HG03575 (cell line): ENCODE results near the gene HAUS6.
"Not testable (repeated sequence)": the region's sequence is repeated elsewhere in the genome, so short reads cannot be mapped to it uniquely, and the experiment has no call there.

Experiments used
- ATAC-seq: cut with Tn5 transposase; IDR thresholded peaks from one replicate; pipeline ENCODE4 v1.9.1; 2021; ENCODE audit not compliant: unreplicated experiment, insufficient number of reproducible peaks, low FRiP score; ENCODE audit errors: extremely low read depth

HAUS6 gene

DNA sequence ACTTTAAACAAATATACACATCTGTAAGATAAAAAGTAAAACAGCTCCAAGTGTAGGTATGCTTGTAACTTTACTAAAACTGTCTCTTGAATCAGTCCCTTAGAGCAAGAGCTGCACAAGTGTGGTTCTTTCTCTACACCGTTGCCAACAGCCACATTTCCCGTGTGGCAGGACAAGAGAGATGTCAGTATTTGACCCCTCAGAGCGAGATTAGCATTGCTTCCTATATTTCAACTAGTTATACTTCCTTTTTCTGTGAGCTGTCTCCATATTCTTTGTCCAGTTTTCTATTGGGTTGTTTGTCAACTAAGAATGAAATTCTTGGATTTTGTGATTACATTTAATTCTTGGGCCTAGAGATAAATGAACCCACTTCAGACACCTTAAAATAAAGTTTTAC lies 16.5 kb upstream of the HAUS6 start:
- ATAC-seq: no peak

DNA sequence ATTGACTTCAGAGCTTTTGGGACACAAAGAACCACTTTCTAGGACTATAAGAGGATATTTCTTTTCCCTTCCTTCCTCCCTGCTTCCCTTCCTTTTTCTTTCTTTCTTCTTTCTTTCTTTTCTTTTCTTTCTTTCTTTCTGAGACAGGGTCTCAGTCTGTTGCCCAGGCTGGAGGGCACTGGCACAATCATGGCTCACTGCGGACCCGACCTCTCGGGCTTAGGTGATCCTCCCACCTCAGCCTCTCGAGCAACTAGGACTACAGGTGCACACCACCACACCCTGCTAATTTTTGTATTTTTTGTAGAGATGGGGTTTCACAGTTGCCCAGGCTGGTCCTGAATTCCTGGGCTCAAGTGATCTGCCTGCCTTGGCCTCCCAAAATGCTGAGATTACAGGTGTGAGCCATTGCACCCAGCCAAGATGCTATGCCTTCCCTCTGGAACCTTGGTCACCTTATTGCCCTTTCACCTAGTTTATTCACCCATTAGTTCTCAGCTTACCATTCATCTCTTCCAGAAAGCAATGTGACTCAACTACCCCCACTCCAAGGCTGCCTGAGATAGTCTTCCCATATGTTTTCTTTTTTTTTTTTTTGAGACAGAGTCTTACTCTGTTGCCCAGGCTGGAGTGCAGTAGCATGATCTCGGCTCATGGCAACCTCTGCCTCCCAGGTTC lies 14.5 kb upstream of the HAUS6 start:
- no peak for ATAC-seq

DNA sequence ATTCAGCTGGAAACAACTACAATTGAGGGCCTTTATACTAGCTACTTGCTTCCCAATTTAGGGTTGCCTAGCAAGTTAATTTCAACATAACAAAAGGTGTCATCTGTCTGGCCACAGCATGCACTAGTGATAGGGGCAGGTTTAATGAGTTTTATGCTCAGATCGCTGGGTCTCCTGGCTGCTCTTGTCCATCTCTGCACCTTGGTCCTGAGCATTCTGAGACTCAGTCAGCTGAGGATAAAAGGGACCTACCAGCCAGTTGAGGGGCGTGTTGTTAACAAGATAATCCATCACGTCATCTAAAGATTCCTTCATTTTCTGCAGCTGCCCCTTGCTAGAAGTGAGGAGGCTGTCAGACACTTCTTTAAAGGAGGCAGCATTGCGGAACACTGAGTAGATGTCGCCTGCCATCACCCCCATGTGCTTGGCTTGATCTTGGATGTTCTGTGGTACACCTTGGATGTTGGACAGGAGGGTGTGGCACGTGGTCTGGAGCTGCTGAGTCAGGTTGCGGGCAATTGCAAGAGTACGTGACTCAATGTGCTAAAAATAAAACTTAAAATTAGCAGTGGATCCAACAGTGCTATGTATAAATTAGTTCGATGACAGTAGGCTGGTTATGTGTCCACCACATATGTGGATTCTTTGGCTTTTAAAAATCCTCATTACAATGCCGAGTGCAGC lies 13.5 kb upstream of the HAUS6 start:
- ATAC-seq: no peak

DNA sequence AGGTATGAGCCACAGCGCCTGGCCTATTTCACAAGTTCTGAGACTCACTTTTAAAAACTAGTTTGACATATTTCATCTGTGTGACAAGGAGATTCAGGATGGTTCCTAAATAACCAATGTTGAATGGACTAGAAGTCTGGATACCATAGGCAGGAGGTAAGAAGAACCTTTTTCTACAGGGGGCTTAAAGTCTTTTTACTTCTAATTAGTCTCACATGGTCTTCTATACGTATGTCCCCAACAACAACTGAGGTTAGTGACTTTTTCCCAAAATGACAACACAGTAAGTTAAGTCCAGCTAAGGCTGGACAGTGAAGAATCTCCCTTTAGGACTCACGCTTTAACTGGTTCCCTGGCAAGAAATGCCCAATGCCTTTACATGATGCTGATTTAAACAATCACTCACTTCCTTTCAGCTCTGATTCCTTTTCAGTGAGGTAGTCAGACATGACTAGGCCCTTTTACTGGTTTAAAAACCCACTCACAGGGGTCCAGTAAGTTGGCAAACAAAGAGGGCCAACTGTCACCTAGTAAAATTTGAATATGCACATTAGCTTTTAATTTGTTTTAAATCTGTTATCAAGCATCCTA lies 12.1 kb upstream of the HAUS6 start:
- ATAC-seq: no peak

DNA sequence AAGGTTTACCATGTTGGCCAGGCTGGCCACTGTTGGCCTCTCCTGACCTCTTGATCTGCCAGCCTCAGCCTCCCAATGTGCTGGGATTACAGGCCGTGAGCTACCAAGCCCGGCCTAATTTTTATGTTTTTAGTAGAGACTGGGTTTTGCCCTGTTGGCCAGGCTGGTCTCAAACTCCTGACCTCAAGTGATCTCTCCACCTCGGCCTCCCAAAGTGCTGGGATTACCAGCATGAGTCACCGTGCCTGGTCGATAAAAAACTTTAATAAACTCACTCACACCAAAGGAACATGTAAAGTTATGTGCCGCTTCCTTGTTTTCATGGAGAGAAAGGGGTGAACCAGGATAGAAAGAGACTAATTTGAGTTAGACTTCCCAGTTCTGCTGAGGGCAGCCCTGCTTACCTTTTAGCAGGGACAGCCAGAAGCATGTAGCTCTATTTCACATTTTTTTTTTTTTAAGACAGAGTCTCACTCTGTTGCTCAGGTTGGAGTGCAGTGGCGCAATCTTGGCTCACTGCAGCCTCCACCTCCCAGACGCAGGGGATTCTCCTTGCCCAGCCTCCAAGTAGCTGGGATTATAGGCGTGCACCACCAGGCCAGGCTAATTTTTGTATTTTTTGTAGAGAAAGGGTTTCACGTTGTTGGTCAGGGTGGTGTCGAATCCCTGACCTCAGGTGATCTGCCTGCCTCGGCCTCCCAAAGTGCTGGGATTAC lies 11.4 kb upstream of the HAUS6 start:
- ATAC-seq: no peak

DNA sequence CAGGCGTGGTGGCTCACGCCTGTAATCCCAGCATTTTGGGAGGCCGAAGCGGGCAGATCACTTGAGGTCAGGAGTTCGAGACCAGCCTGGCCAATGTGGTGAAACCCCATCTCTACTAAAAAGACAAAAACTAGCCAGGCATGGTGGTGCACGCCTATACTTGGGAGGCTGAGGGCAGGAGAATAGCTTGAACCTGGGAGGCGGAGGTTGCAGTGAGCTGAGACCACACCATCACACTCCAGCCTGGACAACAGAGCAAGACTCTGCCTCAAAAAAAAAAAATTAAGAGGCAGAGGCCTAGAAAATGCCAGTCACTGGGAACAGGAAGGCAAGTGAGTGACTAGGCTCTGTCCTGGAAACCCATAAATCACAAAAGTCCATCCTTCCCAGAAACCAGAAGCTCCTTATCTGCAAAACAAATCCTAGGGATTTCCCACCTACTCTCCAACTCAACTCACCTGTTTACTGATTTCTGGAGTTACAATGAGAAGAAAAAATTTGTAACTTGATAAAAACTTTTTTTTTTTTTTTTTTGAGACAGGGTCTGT lies 10.4 kb upstream of the HAUS6 start:
- not testable (repeated sequence) for ATAC-seq

DNA sequence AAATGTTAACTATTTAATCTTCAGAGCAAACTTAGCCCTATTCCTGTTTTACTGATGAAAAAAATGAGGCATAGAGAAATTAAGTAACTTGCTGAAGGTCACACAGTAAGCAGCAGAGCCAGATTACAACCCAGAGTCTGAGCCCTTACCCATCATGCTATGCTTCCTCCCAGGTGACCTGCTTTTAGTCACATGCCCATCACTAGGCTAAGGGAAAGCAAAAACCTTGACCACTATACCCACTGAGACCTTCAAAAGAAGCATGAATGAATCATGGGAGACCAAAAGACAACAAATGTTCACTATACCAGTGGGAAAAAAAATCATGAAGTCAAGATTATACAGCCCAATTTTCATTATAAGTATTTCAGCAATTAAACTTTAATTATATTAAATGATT lies 5.3 kb upstream of the HAUS6 start:
- ATAC-seq: no peak

DNA sequence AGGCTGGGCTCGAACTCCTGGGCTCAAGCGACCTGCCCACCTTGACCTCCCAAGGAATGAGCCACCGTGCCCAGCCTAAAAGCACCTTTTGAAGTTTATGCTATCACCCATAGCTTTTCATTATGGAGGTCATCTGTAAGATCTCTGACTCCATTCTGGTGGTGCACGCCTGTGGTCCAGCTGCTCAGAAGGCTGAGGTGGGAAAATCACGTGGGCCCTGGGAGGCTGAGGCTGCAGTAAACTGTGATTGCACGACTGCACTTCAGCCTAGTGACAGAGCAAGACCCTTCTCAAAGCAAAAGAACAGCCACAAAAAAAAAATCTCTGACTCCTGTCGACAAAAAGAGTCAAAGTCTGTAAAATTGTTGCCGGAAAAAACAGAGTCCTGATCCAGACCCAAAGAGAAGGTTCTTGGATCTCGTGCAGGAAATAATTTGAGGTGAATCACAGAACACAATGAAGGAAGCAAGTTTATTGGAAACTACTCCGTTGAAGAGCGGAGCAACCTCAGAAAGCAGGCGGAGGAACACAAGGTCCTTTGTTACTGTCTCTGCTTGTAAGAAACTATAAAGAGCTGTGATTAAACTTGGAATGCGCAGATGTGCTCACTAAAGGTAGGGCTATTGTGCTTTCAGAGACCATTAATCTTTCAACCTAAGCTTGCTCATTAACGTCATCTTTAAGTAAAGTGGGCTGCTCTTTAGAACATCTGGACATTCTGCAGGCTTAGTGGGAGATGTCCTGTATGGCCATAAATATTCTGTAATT lies 2.0 kb upstream of the HAUS6 start:
- no peak for ATAC-seq

DNA sequence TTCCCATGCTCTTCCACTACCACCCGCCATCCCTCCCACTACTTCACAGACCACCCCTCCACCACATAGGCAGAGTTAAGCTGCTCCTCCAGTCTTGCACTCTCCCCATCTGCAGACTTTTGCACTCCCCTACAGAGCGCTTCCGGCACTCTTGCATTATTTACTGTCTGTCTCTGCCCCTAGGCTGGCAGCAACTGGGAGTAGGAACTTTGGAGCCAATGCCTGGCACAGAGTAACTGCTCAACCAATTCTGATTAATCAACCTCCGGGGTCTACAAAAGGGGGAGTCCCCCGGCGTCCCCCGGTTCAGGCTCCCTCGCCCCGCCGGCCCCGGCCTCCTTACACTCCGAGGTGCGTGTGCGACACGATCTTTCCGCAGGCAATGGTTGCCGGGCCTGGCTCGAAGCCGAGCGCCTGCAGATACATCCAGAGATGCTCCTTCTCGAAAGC lies 498 bp downstream of the HAUS6 start:
- no peak for ATAC-seq

DNA sequence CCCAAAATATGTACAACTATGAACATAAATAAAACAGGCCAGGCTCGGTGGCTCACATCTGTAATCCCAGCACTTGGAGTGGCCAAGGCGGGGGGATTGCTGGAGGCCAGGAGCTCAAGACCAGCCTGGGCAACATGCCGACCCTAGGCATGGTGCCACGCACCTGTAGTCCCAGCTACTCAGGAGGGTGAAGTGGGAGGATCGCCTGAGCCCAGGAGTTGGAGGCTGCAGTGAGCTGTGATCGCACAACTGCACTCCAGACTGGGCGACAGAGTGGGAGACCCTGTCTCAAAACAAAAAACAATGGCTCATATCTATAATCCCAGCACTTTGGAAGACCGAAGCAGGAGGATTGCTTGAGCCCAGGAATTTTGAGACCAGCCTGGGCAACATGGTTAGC lies 1.5 kb downstream of the HAUS6 start:
- no peak for ATAC-seq

DNA sequence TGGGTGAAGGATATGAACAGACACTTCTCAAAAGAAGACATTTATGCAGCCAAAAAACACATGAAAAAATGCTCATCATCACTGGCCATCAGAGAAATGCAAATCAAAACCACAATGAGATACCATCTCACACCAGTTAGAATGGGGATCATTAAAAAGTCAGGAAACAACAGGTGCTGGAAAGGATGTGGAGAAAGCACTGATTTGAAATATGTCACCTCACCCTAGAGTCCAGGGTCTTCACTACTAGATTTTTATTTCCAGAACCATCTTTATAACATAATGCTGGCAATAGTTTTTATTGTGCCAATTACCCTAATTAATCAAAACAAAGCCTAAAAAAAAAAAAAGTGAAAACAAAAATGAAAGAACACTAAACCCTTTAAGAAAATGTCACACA lies 5.3 kb downstream of the HAUS6 start:
- not testable (repeated sequence) for ATAC-seq

DNA sequence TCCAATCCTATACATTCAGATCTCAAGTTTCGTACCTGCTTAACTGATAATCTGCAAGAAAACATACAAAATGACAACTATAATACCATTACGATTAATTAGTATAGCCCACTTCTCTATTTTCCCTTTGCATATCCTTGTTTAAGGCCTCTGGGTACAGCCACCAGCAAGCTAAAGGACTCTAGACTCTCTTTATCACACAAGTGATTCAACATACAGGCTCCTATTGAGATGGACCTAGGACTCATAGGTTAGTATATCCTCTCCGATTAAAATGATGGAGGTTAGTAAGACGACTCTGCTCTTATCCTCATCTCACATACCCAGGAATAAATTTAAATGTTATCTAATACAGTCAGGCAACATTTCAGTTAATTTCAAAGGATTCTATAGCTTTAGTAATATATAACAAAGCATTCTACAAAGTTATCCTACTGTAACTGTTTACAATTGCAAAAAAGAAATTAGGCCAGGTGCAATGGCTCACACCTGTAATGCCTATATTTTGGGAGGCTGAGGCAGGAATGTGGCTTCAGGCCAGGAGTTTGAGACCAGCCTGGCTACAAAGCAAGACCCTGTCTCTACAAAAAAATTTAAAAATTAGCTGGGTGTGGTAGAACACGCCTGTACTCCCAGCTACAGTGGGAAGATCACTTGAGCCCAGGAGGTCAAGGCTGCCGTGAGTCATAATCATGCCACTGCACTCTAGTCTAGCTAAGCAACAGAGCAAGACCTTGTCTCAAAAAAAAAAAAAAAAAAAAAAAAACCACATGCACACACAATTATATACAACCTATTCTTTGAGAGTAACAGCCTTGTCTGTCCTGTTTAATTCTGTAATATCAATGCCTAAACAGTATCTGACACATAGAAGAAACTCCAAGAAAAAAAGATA lies 15.4 kb downstream of the HAUS6 start:
- ATAC-seq: no peak

DNA sequence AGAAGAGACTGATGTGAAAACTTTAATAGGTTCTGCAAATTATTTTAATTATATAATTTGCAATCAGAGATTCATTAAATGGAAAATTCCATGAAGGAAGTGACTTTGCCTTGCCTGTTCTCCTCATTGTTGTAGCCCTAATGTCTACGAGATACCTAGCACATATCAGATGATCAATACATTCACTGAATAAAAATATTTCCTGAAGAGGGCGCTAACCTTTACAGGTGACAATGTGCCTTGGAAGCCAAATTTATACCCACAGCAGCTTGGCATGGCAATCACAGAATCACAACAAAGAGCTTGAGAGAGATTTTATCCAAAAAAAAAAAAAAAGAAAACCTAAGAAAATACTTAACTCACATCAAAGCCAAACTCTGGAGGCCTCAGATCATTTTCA lies 17.4 kb downstream of the HAUS6 start:
- no peak for ATAC-seq

DNA sequence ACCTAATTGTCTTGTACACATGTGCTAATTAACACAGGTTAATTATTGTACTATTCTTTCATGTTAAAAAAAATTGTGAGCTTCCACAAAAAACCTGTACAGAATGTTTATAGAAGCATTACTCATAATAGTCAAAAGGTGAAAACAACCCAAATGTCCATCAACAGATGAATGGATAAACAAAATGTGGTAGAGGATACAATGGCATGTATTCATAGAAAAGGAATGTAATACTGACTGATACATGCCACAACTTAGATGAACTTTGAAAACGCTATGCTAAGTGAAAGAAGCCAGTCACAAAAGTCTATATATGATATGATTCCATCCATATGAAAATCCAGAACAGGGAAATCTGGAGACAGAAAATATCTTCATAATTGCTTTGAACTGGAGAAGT lies 27.9 kb downstream of the HAUS6 start:
- no peak for ATAC-seq

DNA sequence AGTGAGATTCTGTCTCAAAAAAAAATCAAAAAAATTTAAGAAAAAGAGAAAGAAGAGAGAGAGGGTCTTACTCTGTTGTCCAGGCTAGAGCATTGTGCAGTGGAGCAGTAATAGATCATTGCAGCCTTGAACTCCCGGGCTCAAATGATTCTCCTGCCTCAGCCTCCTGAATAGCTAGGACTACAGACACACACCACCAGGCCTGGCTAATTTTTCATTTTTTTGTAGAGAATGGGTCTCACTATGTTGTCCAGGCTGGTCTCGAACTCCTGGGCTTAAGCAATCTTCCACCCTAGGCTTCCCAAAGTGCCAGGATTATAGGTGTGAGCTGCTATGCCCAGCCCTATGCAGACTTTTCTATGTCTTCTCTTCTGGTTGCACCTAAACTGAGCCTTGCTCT lies 28.5 kb downstream of the HAUS6 start:
- no peak for ATAC-seq

DNA sequence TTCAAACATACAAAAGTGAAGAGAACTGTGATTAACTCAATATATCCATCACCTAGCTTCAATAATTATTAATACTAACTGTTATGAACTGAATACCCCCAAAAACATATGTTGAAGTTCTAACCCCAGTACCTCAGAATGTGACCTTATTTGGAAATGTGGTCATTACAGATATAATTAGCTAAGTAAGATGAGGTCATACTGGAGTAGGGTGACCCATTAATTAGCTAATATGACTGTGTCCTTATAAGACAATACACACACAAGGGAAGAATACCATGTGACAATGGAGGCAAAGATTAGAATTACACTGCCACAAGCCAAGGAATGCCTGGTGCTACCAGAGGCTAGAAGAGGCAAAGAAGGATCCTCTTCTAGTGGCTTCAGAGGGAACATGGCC lies 45.7 kb downstream of the HAUS6 start:
- no peak for ATAC-seq

DNA sequence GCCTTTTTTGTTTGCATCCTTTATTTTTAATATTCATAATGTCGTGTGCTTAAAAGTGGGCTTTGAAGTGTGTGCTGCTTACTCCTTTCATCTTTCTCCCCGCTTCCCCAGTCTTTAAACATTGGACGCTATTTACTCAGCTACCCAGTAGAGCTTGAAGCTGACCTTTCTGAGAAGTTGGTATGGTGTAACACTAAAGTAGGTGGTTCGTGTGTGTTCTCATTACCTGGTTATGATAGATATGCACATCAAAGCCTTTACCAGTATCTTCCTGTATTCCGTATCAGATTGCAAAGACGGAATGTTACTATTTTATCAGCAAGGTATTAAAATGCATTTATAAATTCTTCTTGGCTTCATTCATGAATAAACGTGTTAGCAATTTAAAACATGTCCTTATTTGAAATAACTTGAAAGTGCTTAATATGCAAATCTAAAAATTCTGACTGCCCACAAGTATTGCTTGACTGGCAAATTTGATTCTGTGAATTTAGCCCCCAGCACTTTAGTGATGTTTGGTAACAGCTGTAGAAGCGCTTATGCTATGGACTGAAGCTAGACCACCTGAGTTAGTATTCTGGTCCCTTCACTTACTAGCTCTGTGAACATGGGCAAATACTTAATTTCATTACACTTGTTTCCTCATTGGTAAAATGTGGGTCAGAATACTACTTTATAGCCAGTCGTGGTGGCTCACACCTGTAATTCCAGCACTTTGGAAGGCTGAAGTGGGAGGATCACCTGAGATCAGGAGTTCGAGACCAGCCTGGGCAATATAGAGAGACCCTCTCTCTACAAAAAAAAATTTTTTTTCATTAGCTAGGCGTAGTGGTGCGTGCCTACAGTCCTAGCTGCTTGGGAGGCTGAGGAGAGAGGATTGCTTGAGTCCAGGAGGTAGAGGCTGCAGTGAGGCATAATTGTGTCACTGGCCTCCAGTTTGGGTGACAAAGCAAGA lies 51.8 kb downstream of the HAUS6 start:
- no peak for ATAC-seq
